A549 (cell line): ENCODE measurements around the gene ASXL2. TPM values are rescaled to one million over a fixed set of nuclear protein-coding genes. Genes with fewer than 3 reads are reported as not detected.
A peak's percentile ranks its signal among the peaks of the same experiment; 100 is the strongest.

Experiments
- ATAC-seq, 2 experiments: fragments of 200-7000 bp in 1 of 2; fragments of >200 bp in 1 of 2; cut with Nextera tagmentation in 1 of 2; cut with Tn5 transposase in 1 of 2; 3 replicates each; pipeline versions ENCODE4 v1.8.0 to v1.9.1; 2018 to 2020; ENCODE audit warnings: mild to moderate bottlenecking in 1 of 2, moderate library complexity in 1 of 2
- CTCF ChIA-PET: fragments of 300-600 bp; sonication (Branson Sonifier 250); formaldehyde crosslinking; extraction: SDS; loops from one replicate; lab custom pipeline; 2021; ENCODE audit warnings: antibody characterized with exemption, inconsistent platforms; lab: Yijun Ruan, JAX
- POLR2A ChIA-PET: fragments of 350-600 bp; formaldehyde crosslinking; extraction: SDS; loops from one replicate; lab custom pipeline; 2021; ENCODE audit warnings: antibody characterized with exemption, inconsistent platforms; lab: Yijun Ruan, JAX
- DNase-seq, 2 experiments: peaks; one replicate each; pipeline versions ENCODE4 v3.0.0 to v3.0.0-alpha.2; 2011 to 2016; ENCODE audit warnings: low read depth in 1 of 2, low spot score in 1 of 2
- FAIRE-seq: peaks from 2 replicates; lab custom pipeline; 2011; peaks lifted over from hg19 to GRCh38; lab: Jason Lieb, UNC
- H3K27ac ChIP-seq, 2 experiments: fragments of >200 bp; sonication (Bioruptor Twin); formaldehyde crosslinking; 3 replicates each; pipeline ENCODE4 v1.5.1; 2016 to 2017
- H3K4me1 ChIP-seq: fragments of >200 bp; sonication (Bioruptor Twin); formaldehyde crosslinking; 3 replicates; pipeline ENCODE4 v1.6.1; 2016
- H3K4me2 ChIP-seq: fragments of >200 bp; sonication (Bioruptor Twin); formaldehyde crosslinking; 3 replicates; pipeline ENCODE4 v1.6.1; 2016
- H3K4me3 ChIP-seq: fragments of >200 bp; sonication (Bioruptor Twin); formaldehyde crosslinking; 3 replicates; pipeline ENCODE4 v1.5.1; 2016
- H3K9me3 ChIP-seq: fragments of >200 bp; sonication (Bioruptor Twin); formaldehyde crosslinking; 3 replicates; pipeline ENCODE4 v1.6.1; 2016
- BCL3 ChIP-seq: fragments of >200 bp; sonication (Bioruptor Twin); formaldehyde crosslinking; IDR thresholded peaks from 3 replicates; pipeline ENCODE4 v1.6.1; 2016
- CHD4 ChIP-seq: fragments of 200-600 bp; sonication (generic); IDR thresholded peaks from 2 replicates; pipeline ENCODE4 v1.6.1; 2016; ENCODE audit warnings: antibody characterized with exemption, mild to moderate bottlenecking, borderline replicate concordance
- HDAC2 ChIP-seq: fragments of 200-600 bp; sonication (generic); IDR thresholded peaks from 2 replicates; pipeline ENCODE4 v1.6.1; 2016
- HOXB13 ChIP-seq: fragments of 250-450 bp; sonication (Bioruptor Pico); IDR thresholded peaks from 2 replicates; pipeline ENCODE4 v1.5.0; 2020; ENCODE audit warnings: low read depth, mild to moderate bottlenecking, moderate library complexity
- NPAS2 ChIP-seq: fragments of 250-450 bp; sonication (Bioruptor Pico); IDR thresholded peaks from 2 replicates; pipeline ENCODE4 v1.8.0; 2022; ENCODE audit warnings: mild to moderate bottlenecking, moderate library complexity, borderline replicate concordance
- REST ChIP-seq: fragments of 200-600 bp; sonication (generic); IDR thresholded peaks from 2 replicates; pipeline ENCODE4 v1.6.1; 2016; ENCODE audit warnings: antibody characterized with exemption, mild to moderate bottlenecking, moderate library complexity
- RFX5 ChIP-seq: fragments of 450-650 bp; IDR thresholded peaks from 2 replicates; pipeline ENCODE4 v1.7.1; 2014; ENCODE audit warnings: antibody characterized with exemption, mild to moderate bottlenecking, moderate library complexity
- RNF2 ChIP-seq: fragments of 200-600 bp; sonication (generic); IDR thresholded peaks from 2 replicates; pipeline ENCODE4 v1.6.1; 2016; ENCODE audit warnings: low read depth, mild to moderate bottlenecking, antibody characterized with exemption, moderate library complexity, borderline replicate concordance
- USF2 ChIP-seq: fragments of 450-650 bp; IDR thresholded peaks from 2 replicates; pipeline ENCODE4 v1.6.1; 2014; ENCODE audit warnings: antibody characterized with exemption
- WGBS: methylation state at CpG from one replicate; pipeline ENCODE4 v1.1.6; 2017; ENCODE audit errors: missing lambda C conversion rate; 5-methylcytosine and 5-hydroxymethylcytosine counted together
- polyA plus RNA-seq, 4 experiments: library from polyadenylated mRNA; depleted of rRNA in 3 of 4; stranded (reverse); fragments of >200 nt; fragmentation: RNase III in 1 of 4; extraction: RNeasy Plus Mini Kit Qiagen cat#74134 plus additional on column Dnase treatment in 1 of 4; gene quantifications; 2 replicates in 3 of 4; 3 replicates in 1 of 4; pipeline ENCODE4 v1.2.3, GENCODE V29; 2011 to 2017

The ASXL2 gene
- polyA plus RNA-seq, 2 of the 4 experiments (the other 2 are of a cell fraction), result 10.3 to 26.4 TPM

GRCh38 chr2:25855065-25855464 lies 23.2 kb downstream of the ASXL2 start:
- Histone ChIP-seq H3K27ac (no peak overlapping the region), H3K9me3 (no peaks in the 10 kb centered on the region), H3K4me1 (peaks cover 15% of the 10 kb centered on the region; the same call in 2 of the 3 replicates), H3K4me3 (no peak overlapping the region)
- DNase-seq (no peak), FAIRE-seq (no peak)
- WGBS, result 97% methylated on average over 3 of the region's 3 CpGs
- TF ChIP-seq CHD4, result no peak
- TF ChIP-seq NPAS2 (CRISPR knock-in tag), result no peak
- no peak for TF ChIP-seq REST
- TF ChIP-seq HDAC2, result no peak
- TF ChIP-seq RFX5, result no peak
- TF ChIP-seq USF2, result no peak
- no peak for TF ChIP-seq RNF2
- TF ChIP-seq, all 56 proteins: peak for 0
- ChIA-PET CTCF (interaction anchor here (1.1 to 7.6 kb wide), 8 partner anchors 11 to 289 kb away, joined by 3 to 130 read pairs (median 18); no protein-coding TSS in a partner anchor), POLR2A (interaction anchor here (1.5 kb wide), 1 partner anchor 23 kb away, joined by 4 read pairs; the partner anchor contains the start of gene ASXL2)
- no peak overlapping the region for H3K4me2 ChIP-seq
- no peak; a peak in 1 of 6 replicates for ATAC-seq

GRCh38 chr2:25854613-25855012 lies 23.7 kb downstream of the ASXL2 start:
- Histone ChIP-seq H3K27ac (no peak overlapping the region), H3K4me3 (no peak overlapping the region), H3K4me2 (no peak overlapping the region), H3K9me3 (no peaks in the 10 kb centered on the region), H3K4me1 (peaks cover 15% of the 10 kb centered on the region; the same call in 2 of the 3 replicates)
- DNase-seq (no peak), FAIRE-seq (no peak), ATAC-seq (no peak)
- CTCF ChIA-PET, result interaction anchor here (0.7 to 7.6 kb wide), 13 partner anchors 11 to 330 kb away, joined by 3 to 130 read pairs (median 4); partner anchors contain the start of gene ASXL2
- TF ChIP-seq HOXB13, result no peak
- POLR2A ChIA-PET, result interaction anchor here (0.5 to 1.5 kb wide), 2 partner anchors 24 to 1207 kb away, joined by 3 to 4 read pairs; partner anchors contain the start of gene ASXL2
- WGBS, result 95% methylated on average over 2 of the region's 2 CpGs

GRCh38 chr2:25853038-25853638 lies 25.1 kb downstream of the ASXL2 start:
- no peak overlapping the region for H3K4me2 ChIP-seq
- no peak for FAIRE-seq
- CTCF ChIA-PET, result interaction anchor here (0.7 to 7.6 kb wide), 29 partner anchors 13 to 1718 kb away, joined by 3 to 130 read pairs (median 6); partner anchors contain the start of gene ASXL2
- DNase-seq, result no peak
- H3K4me3 ChIP-seq, result no peak overlapping the region
- 87% methylated on average over 5 of the region's 5 CpGs for WGBS
- no peak overlapping the region for H3K27ac ChIP-seq
- no peaks in the 10 kb centered on the region for H3K9me3 ChIP-seq
- TF ChIP-seq BCL3 (no peak), HDAC2 (no peak)
- TF ChIP-seq, all 56 proteins: peak for 0
- POLR2A ChIA-PET, result interaction anchor here (0.6 to 1.9 kb wide), 2 partner anchors 25 to 85 kb away, joined by 4 to 11 read pairs; partner anchors contain the start of gene ASXL2
- H3K4me1 ChIP-seq, result peaks cover 15% of the 10 kb centered on the region; the same call in 2 of the 3 replicates
- peak in 1 of 2 experiments; percentile 13; a peak in 2 of 6 replicates for ATAC-seq
